Measurements from ENCODE around the gene CCP110.

- no peak for TF ChIP-seq CTCF (IDR thresholded peaks at IDR 0.05 in 8 of 11, conservative IDR thresholded peaks at IDR 0.05 in 3 of 11)
- no peak for TF ChIP-seq POLR2A (IDR thresholded peaks at IDR 0.05)
These were observed 76.4 kb downstream of the CCP110 start for GRCh38 chr16:19599968-19600716.
